NCI-H748 (cell line): ENCODE data around the gene TBXT.
"Not testable (repeated sequence)": the region's sequence is repeated elsewhere in the genome, so short reads cannot be mapped to it uniquely, and the experiment has no call there.

Experiments
- DNase-seq: peaks from one replicate; lab custom pipeline; 2025; ENCODE audit not compliant: unreplicated experiment; lab: John Stamatoyannopoulos, UW

The TBXT gene, protein sequence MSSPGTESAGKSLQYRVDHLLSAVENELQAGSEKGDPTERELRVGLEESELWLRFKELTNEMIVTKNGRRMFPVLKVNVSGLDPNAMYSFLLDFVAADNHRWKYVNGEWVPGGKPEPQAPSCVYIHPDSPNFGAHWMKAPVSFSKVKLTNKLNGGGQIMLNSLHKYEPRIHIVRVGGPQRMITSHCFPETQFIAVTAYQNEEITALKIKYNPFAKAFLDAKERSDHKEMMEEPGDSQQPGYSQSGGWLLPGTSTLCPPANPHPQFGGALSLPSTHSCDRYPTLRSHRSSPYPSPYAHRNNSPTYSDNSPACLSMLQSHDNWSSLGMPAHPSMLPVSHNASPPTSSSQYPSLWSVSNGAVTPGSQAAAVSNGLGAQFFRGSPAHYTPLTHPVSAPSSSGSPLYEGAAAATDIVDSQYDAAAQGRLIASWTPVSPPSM

DNA sequence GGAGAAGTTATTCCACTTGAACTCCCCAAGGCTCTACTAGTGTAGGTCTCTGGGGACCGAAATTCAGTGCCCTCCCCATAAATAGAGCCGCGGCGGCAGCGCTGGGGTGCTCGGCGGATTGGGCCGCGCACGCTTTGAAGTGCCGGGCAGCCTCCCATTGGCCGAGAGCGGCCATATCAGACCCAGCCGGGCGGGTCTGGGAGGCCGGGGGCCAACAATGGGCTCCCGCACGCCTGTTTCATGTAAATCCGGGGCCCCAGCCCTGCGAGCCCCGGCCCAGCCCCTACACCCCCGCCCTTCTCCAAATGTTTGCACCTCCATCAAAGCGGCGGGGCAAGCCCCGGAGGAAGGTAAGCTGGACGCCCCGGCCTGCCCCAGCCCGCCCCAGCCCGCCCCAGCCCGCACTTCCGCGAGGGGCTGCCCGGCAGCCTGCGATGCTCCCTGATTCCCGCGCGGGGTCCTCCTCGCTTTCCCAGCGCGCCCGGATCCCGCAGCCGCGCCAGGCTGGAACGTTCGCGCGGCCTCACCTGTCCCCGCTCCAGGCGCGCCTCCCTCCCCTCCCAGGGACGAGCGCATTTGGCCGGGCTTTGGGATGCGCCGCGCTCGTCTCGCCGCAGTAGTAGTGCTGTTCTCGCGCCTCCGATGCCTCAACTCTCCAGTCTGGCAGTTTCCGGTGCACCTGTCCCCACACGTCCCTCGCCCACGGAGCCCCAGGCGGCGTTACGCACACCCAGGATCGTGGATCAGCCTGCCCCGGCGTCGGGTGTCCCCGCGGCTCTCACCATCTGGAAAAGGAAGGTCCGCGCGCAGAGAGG, at the start of gene TBXT:
TBXT (minus strand) TSS at position 51 of the 815 bp plus-strand sequence. CDS start 260 bp downstream, outside the sequence.
- DNase-seq: peak; percentile 61

DNA sequence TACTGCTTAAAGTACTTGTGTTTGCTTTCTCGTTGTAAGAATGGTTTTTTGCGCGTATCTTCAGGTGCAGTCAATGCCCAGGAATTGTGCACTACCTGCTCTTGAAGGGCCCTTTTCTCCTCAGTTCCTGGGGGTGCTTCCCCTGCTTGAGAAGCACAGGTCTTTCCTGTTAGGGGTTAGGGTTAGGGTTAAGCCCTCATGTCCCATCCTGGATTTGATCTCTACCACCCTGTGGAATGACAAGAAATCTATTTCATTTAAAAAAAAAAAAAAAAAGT, 39.6 kb upstream of the TBXT start:
- DNase-seq: no peak

DNA sequence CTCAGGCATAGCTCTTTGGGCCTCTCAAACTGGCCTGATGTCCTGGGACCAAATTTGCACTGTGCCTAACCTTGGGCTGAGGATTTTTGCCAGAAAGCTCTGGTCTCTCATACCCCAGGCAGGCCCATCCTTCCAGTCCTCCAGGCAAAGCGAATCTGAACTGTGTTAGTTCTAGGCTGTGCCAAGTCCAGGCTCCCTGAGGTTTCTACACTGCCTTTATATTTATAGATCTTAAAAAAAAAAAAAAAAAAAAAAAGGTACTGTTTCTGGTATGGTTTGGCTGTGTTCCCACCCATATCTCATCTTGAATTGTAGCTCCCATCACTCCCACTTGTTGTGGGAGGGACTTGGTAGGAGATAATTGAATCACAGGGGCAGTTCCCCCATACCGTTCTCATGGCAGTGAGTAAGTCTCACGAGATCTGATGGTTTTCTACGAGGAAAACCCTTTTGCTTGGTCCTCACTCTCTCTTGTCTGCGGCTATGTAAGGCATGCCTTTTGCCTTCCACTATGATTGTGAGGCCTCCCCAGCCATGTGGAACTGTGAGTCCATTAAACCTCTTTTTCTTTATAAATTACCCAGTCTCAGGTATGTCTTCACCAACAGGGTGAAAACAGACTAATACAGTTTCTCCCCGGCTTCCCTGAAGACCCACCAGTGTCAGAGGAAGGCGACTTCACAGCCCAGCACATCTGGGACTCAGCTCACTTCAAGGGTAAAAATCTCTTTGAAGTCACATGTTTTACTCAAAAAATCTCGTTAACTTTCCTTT, 39.0 kb upstream of the TBXT start:
- DNase-seq: no peak

DNA sequence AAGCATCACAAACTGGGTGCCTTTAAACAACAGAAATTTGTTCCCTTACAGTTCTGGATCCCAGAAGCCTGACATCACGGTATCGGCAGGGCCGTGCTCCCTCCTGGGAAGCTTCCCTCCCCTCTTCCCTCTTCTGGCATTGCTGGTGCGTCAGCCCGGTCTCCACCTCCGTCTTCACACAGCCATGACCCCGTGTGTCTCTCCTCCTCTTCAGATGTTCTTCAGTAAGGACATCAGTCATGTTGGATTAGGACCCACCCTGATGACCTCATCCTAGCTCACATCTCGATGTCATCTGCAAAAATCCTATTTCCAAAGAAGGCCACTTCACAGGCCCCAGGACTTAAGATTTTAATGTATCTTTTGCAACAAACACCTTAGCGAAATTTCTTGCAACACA, 38.4 kb upstream of the TBXT start:
- no peak for DNase-seq

DNA sequence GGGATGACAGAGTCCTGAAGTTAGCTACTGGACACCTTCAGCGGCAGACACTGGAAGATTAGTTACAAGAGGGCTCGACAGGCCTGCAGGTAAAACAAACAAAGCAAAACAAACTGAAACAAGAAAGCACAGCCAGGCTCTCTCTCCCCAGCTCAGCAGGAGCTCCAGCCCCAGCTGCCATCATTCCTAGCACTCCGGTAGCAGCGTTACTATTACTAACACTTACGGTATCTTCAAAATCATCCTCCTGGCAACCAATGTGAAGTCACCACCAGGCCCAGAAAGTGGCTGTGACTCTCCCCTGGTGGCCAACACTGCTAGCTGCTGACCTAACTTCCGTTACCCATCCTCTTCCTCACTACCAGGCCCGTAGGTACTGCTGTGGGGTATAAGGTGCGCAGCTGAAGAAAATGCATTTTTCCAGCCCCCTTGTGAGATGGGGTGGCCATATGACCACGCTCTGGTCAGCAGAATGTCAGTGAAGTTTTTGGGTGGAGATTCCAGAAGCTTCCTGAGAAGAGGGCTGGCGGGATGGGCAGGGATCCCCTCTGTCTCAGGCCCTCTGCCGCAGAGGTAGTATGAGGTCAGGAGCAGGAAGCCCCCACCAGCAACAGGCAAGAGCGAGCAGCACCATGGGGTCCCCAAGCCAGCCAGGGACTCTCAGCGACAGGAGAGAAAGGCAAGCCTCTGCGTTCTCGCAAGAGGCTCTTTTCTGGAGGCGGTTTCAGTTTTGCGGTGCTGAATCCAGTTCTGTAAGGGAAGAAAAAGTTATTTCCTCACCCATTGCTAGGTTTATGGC, 37.4 kb upstream of the TBXT start:
- DNase-seq: peak; percentile 19

DNA sequence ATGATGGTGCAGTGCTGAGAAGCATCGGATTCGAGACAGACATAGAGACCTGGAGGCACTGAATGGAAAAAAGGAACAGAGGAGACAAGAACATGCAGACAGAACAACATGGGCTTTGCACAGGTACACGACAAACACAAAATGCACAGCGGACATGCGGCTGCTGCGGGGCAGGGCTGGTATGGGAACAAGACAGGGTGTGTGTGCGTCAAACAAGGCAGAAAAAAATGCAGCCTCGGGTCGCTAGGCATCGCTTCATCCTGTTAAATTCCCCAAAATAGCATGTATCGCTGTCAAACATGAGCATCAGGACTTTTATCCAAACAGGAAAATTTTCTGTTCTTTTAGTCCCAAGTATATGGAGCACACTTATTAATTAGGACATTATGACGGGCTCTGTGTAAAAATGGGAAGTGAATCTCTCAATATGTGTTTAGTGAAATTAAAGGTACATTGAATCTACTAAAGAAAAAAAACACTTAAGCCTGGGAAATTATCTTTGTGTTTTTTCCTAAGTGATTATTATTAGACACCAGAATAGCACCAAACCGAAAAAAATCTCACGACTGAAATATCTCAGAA, 36.1 kb upstream of the TBXT start:
- no peak for DNase-seq

DNA sequence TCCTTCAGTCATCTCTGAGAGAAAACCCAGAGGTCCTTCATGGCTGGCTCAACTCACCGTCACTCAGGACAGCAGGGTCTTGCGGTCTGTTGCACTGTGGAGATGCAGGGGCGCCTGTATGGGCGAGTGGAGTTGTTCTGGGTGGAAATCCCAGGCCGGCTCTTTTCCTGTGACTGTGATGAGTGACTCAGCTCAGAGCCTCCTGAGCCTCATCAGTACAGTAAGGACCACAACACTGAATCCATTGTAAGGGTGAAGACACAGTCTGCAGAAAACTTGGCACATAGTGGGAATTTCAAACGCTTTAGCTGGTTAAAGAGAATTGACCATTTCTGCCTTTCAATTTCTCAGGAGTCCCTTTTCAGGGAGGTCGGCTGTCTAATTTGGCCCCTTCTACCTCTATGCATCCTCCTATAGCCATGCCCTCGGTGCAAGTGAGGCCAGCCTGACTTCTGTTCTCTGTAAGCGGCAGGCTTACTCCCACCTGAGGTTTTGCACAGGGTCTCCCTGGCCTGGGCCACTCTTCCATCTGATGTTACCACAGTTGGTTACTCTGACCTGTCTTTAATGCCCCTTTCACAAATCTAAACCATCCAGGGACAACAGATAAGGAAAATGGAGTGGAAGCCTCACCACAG, 35.5 kb upstream of the TBXT start:
- DNase-seq: no peak

DNA sequence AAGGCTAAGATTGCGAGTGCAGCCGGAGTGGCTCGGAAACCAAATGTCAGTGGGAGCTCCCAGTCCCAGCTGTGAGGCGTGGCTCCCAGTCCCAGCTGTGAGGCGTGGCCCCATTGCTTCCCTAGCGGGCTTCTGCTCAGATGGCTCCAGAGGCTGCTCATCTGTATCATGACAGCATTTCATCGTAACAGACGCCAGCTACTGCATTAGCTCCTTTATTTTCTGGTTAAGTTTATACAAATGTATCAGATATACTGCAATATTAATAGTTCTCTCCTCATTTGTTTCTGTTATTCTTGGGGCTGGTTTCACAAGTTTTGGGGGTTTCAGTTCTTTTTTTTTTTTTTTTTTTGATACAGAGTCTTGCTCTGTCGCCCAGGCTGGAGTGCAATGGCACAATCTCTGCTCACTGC, 34.7 kb upstream of the TBXT start:
- no peak for DNase-seq

DNA sequence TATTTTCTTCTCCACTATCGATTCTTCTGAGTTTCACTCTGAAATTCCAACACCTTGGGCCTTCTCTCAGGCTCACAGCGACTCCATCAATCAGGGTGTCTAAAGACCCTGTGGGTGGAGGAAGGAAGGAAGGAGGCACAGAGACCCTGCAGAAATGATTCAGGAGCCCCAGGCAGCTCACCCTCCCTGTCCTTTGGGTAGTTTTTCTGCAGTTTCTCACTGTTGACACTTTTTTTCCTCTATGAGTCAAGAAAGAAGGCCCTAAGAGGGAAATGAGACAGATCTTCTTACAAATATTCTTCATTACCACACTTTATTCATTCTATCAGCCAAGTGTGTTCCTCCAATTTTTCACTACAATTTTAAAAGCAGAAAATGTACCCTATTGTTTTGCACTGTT, 34.2 kb upstream of the TBXT start:
- no peak for DNase-seq

DNA sequence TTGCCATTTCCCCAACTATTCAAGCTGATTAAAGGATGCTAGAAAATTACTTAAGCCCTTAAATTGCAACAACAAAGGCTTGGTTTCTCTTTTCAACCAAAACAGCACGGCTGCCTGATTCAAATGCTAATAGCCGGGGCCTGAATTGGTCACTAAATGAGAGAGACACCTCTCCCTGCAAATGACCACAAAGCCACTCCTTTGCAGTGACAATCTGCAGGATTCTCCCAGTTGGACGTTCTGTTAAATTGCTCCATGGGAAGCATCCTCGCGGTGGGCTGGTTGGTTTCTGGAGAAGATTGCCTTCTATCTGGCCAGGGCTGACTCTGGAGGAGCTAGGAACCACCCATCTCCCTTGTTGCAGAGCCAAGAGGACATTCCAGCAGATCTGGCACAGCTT, 29.7 kb upstream of the TBXT start:
- peak; percentile 13 for DNase-seq

DNA sequence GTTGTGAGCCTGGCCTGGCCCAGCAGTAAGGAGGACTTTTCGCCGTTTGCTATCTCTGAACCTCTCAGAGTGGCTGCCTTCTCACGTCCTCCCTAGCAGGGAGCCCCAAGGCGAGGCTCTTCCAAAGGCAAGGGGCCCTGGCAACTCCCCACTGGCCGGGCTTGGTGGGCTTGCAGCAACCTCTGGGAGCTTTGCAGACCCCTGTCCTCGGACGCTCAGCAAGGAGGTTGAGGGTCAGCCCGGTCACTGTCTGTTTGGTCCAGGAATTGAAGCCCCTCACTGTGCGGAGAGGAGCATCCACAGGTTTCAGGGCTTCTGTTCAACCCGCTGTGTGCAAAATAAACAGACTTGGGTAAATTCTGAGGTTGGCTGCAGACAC, 28.2 kb upstream of the TBXT start:
- DNase-seq: no peak

DNA sequence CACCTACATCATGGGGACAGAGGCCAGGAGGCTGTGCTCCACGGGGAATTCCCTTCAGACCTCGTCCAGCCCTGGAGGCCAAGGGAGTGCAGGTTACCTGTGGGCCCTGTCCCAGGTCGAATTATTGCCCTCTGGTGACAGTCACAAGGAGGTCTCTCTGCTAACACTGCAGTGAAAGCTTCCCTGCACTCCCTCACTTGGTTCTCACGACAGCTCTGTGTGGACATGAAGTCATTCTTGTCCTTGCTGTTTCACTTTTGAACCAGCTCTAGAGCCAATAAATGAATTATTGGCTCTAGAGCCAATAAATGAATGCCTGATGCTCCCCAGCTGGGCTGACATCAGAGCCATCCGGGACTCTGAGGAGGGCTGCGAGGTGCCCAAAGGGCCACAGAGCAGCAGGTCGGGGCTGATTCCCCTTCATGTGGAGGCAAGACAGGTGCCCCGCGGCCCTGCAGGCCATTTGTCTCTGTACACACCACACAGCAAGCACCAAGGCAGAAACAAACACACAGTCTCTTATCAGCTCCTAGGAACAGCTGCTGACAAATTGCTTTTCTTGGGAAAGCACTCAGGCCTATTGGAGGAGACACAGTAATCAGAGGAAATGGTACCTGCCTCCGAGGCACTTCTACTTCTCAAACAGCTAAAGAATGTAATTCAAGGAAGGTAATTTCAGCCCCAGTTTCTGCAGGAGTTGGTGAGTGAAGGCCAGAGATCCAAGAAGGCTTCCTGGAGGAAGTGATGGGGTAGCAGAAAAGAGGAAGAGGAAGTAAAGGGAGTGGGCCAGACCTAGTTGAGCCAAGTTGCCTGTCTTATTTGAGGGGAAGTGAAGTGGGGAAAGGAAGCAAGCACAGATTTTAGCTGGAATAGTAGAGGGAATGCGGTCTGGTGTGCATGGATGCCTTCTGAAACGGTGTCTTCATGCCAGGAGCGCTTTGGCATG, 27.5 kb upstream of the TBXT start:
- no peak for DNase-seq

DNA sequence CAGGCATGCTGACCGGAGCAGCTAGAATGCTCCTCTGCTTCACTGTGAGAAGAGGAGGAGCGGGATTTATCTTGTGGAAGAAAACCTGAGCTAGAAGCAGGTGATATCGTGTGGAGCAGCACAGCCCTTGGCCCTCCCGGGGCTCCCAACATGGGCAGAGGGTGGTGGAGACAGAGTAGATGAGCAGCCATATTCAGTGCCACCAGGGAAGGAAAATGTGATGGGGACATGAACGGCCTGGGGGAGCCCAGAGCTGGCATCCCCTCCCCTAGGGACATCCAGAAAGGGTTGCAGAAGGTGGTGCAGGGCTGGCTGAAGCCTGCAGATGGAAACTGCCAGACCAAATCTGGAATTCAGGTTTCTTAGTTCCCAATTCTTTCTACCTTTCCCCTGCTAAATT, 24.9 kb upstream of the TBXT start:
- DNase-seq: no peak

DNA sequence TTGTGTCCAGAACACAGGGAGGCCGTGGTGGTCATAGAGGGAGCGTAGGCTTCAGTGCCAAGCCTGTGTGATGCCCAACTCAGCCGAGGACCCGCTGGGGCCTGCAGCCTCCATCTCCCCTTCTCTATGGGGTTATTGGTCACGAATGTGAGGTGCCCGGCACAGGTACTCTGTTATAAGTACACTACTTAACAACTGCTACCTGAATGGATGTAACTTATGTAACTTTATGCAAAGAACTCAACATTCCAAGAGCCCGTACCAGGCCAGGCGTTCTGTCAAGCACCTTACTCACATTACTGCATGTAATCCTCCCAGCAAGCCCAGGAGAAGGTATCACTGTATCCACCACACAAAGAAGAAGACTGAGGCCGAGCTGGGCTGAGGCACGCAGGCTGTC, 24.5 kb upstream of the TBXT start:
- DNase-seq: no peak

DNA sequence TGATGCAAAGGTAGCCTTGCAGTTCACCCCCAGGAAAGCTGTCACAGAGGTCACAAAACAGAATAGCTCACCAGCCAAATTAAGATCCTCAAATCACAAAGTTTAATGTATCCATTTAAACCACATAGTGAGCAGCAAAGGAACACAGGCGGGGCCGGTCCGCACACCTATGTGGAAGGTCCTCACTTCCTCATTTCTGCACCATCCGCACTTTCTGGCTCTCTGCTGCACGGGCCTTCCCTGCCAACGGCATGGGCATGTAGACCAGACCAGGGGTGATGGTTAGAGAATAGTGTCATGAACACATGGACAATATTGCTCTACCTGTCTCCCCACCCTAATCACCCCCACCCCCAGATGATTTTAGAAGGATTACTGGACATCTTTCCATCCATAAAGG, 12.1 kb upstream of the TBXT start:
- no peak for DNase-seq

DNA sequence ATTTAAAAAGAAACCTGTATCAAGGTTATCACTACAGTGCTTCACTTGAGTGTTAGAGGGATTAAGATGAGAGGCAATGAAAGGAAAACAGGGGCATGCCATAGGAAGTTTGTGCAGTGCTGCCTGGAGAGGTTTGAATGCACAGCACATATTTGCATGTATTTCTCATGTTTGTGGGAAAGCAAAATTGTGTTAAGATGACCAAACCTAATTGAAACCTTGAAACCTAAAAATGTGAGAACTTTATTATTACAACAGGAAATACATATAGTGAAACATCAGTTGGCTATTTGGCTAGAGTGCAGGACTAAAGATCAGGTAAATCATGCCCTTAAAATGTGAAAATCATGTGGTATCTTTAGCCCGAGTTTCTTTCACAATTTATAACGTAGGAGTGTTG, 8.5 kb upstream of the TBXT start:
- DNase-seq: no peak

DNA sequence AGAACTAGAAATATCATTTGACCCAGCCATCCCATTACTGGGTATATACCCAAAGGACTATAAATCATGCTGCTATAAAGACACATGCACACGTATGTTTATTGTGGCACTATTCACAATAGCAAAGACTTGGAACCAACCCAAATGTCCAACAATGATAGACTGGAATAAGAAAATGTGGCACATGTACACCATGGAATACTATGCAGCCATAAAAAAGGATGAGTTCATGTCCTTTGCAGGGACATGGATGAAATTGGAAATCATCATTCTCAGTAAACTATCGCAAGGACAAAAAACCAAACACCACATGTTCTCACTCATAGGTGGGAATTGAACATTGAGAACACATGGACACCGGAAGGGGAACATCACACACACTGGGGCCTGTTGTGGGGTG, 7.4 kb upstream of the TBXT start:
- DNase-seq: not testable (repeated sequence)

DNA sequence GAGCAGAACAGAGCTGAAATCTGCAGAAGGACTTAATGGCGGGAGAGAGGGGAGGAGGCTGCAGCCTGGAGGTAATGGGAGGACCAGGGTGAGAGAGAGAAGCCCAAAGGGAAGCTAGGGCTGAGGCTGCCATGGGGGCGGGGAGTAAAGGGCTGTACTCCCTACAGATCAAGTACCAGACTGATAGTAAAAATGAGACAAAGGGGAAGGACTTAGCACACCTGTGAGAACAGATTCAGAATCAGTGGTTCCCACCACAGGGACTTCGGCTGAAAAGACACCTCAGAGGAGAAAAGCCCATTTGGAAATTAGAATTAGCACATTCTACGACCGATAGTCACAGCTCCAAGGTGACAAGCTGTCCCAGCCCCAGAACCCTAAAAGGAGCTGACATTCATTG, 6.4 kb upstream of the TBXT start:
- DNase-seq: no peak
